ENCODE results near the gene AMY1A. TPM values are rescaled to one million over a fixed set of nuclear protein-coding genes. Genes with fewer than 3 reads are reported as not detected.
"Not testable (repeated sequence)": the region's sequence is repeated elsewhere in the genome, so short reads cannot be mapped to it uniquely, and the experiment has no call there.

AMY1A gene
- total RNA-seq, 1 donor, result not detected

GRCh38 chr1:103654133-103654532 is 1.4 kb upstream of the AMY1A start:
- not testable (repeated sequence) for H3K4me1 ChIP-seq (ENCODE audit: insufficient read depth, low read length); DNase-seq (ENCODE audit: insufficient read length, low spot score, missing footprints); H3K27ac ChIP-seq (ENCODE audit: low read depth, low read length); H4K20me1 ChIP-seq (ENCODE audit: insufficient read depth, low read length); H3K36me3 ChIP-seq (ENCODE audit: insufficient read depth, low read length); H3K9me3 ChIP-seq (ENCODE audit: low read depth, low read length); H3K4me3 ChIP-seq (ENCODE audit: insufficient read depth, low read length); H2AFZ ChIP-seq (ENCODE audit: low read length); H3K79me2 ChIP-seq (ENCODE audit: insufficient read depth, low read length); H3K4me2 ChIP-seq (ENCODE audit: insufficient read depth, low read length); H3K27me3 ChIP-seq (ENCODE audit: insufficient read depth, low read length)

GRCh38 chr1:103676335-103676734 is 20.8 kb downstream of the AMY1A start:
- not testable (repeated sequence) for DNase-seq (ENCODE audit: insufficient read length, low spot score, missing footprints); H3K9me3 ChIP-seq (ENCODE audit: low read depth, low read length); H3K36me3 ChIP-seq (ENCODE audit: insufficient read depth, low read length); H3K4me3 ChIP-seq (ENCODE audit: insufficient read depth, low read length); H3K4me1 ChIP-seq (ENCODE audit: insufficient read depth, low read length); H4K20me1 ChIP-seq (ENCODE audit: insufficient read depth, low read length); H3K27ac ChIP-seq (ENCODE audit: low read depth, low read length); H3K4me2 ChIP-seq (ENCODE audit: insufficient read depth, low read length); H2AFZ ChIP-seq (ENCODE audit: low read length); H3K79me2 ChIP-seq (ENCODE audit: insufficient read depth, low read length); H3K27me3 ChIP-seq (ENCODE audit: insufficient read depth, low read length)

- not testable (repeated sequence) for H2AFZ ChIP-seq (ENCODE audit: low read length); H3K4me3 ChIP-seq (ENCODE audit: insufficient read depth, low read length); H3K36me3 ChIP-seq (ENCODE audit: insufficient read depth, low read length); H3K4me2 ChIP-seq (ENCODE audit: insufficient read depth, low read length); H3K9me3 ChIP-seq (ENCODE audit: low read depth, low read length); H3K79me2 ChIP-seq (ENCODE audit: insufficient read depth, low read length); H3K27me3 ChIP-seq (ENCODE audit: insufficient read depth, low read length); H3K4me1 ChIP-seq (ENCODE audit: insufficient read depth, low read length); H4K20me1 ChIP-seq (ENCODE audit: insufficient read depth, low read length); H3K27ac ChIP-seq (ENCODE audit: low read depth, low read length); DNase-seq (ENCODE audit: insufficient read length, low spot score, missing footprints)
Measured at GRCh38 chr1:103696110-103696509, 40.5 kb downstream of the AMY1A start, which contains the start of gene AMY1B. Gene AMY1B, minus strand, starts transcription at chr1:103696210. Its CDS starts 571 bp downstream, at chr1:103695639.

- not testable (repeated sequence) for DNase-seq (ENCODE audit: insufficient read length, low spot score, missing footprints); H3K36me3 ChIP-seq (ENCODE audit: insufficient read depth, low read length); H3K27ac ChIP-seq (ENCODE audit: low read depth, low read length); H2AFZ ChIP-seq (ENCODE audit: low read length); H3K4me3 ChIP-seq (ENCODE audit: insufficient read depth, low read length); H3K27me3 ChIP-seq (ENCODE audit: insufficient read depth, low read length); H4K20me1 ChIP-seq (ENCODE audit: insufficient read depth, low read length); H3K4me2 ChIP-seq (ENCODE audit: insufficient read depth, low read length); H3K9me3 ChIP-seq (ENCODE audit: low read depth, low read length); H3K79me2 ChIP-seq (ENCODE audit: insufficient read depth, low read length); H3K4me1 ChIP-seq (ENCODE audit: insufficient read depth, low read length)
Measured at GRCh38 chr1:103697430-103697829, 41.9 kb downstream of the AMY1A start.

- H3K4me3 ChIP-seq (ENCODE audit: insufficient read depth, low read length); H3K36me3 ChIP-seq (ENCODE audit: insufficient read depth, low read length); H3K4me2 ChIP-seq (ENCODE audit: insufficient read depth, low read length); H4K20me1 ChIP-seq (ENCODE audit: insufficient read depth, low read length); H3K79me2 ChIP-seq (ENCODE audit: insufficient read depth, low read length); H3K27me3 ChIP-seq (ENCODE audit: insufficient read depth, low read length); H2AFZ ChIP-seq (ENCODE audit: low read length); H3K27ac ChIP-seq (ENCODE audit: low read depth, low read length); H3K9me3 ChIP-seq (ENCODE audit: low read depth, low read length); DNase-seq (ENCODE audit: insufficient read length, low spot score, missing footprints); H3K4me1 ChIP-seq (ENCODE audit: insufficient read depth, low read length): not testable (repeated sequence)
Measured at GRCh38 chr1:103700669-103701068, 45.1 kb downstream of the AMY1A start.

GRCh38 chr1:103701256-103701655 is 45.7 kb downstream of the AMY1A start:
- H3K27me3 ChIP-seq (ENCODE audit: insufficient read depth, low read length); H3K9me3 ChIP-seq (ENCODE audit: low read depth, low read length); H3K4me3 ChIP-seq (ENCODE audit: insufficient read depth, low read length); H3K27ac ChIP-seq (ENCODE audit: low read depth, low read length); DNase-seq (ENCODE audit: insufficient read length, low spot score, missing footprints); H3K79me2 ChIP-seq (ENCODE audit: insufficient read depth, low read length); H3K36me3 ChIP-seq (ENCODE audit: insufficient read depth, low read length); H4K20me1 ChIP-seq (ENCODE audit: insufficient read depth, low read length); H3K4me1 ChIP-seq (ENCODE audit: insufficient read depth, low read length); H3K4me2 ChIP-seq (ENCODE audit: insufficient read depth, low read length); H2AFZ ChIP-seq (ENCODE audit: low read length): not testable (repeated sequence)

GRCh38 chr1:103707670-103708069 is 52.1 kb downstream of the AMY1A start:
- not testable (repeated sequence) for H3K4me2 ChIP-seq (ENCODE audit: insufficient read depth, low read length); H3K4me1 ChIP-seq (ENCODE audit: insufficient read depth, low read length); H3K9me3 ChIP-seq (ENCODE audit: low read depth, low read length); H3K36me3 ChIP-seq (ENCODE audit: insufficient read depth, low read length); H3K27ac ChIP-seq (ENCODE audit: low read depth, low read length); H3K79me2 ChIP-seq (ENCODE audit: insufficient read depth, low read length); H4K20me1 ChIP-seq (ENCODE audit: insufficient read depth, low read length); H2AFZ ChIP-seq (ENCODE audit: low read length); DNase-seq (ENCODE audit: insufficient read length, low spot score, missing footprints); H3K27me3 ChIP-seq (ENCODE audit: insufficient read depth, low read length); H3K4me3 ChIP-seq (ENCODE audit: insufficient read depth, low read length)

- not testable (repeated sequence) for H3K4me3 ChIP-seq (ENCODE audit: insufficient read depth, low read length); H3K4me2 ChIP-seq (ENCODE audit: insufficient read depth, low read length); H3K9me3 ChIP-seq (ENCODE audit: low read depth, low read length); H3K27me3 ChIP-seq (ENCODE audit: insufficient read depth, low read length); H3K79me2 ChIP-seq (ENCODE audit: insufficient read depth, low read length); DNase-seq (ENCODE audit: insufficient read length, low spot score, missing footprints); H3K27ac ChIP-seq (ENCODE audit: low read depth, low read length); H4K20me1 ChIP-seq (ENCODE audit: insufficient read depth, low read length); H3K36me3 ChIP-seq (ENCODE audit: insufficient read depth, low read length); H3K4me1 ChIP-seq (ENCODE audit: insufficient read depth, low read length); H2AFZ ChIP-seq (ENCODE audit: low read length)
Measured at GRCh38 chr1:103710381-103710780, 54.8 kb downstream of the AMY1A start.
